Central memory CD4-positive, alpha-beta T cell (primary cell): ENCODE measurements around the gene KCNQ2.
A peak's percentile ranks its signal among the peaks of the same experiment; 100 is the strongest.
"Not testable (repeated sequence)": the region's sequence is repeated elsewhere in the genome, so short reads cannot be mapped to it uniquely, and the experiment has no call there.

Experiments
- DNase-seq: peaks from one replicate; pipeline ENCODE4 v3.0.0; 2022

The KCNQ2 gene

DNA sequence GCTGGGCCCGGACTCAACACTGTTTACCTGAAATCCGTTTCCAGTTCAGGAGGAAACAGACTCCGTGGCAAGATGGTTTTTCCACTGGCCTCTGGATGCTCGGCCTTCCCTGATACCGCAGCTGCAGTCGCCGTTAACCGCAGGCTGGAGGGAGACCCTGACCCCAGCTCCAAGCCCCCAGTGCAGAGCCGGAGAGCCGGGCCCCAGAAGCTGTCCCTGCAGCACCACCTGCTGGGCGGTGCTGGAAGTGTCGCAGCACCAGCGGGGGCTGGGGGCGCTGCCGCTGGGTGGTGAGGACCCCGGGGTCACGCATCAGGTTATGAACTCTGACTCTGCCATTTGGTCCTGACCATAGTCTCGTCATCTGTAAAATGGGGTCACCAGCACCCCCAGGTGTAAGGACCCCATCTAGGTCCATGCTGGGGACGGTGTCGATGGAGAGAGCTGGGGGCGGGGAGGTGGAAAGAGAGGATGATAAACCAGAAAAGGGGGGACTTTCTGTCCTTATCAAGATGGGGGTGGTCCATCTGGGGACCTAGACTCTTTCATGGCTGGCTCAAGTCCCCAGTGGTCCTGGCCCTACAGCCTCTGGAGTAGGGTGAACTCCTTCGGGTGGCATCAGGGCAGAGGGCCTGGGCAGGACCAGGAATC is 90.5 kb downstream of the KCNQ2 start:
- peak; percentile 19 for DNase-seq

DNA sequence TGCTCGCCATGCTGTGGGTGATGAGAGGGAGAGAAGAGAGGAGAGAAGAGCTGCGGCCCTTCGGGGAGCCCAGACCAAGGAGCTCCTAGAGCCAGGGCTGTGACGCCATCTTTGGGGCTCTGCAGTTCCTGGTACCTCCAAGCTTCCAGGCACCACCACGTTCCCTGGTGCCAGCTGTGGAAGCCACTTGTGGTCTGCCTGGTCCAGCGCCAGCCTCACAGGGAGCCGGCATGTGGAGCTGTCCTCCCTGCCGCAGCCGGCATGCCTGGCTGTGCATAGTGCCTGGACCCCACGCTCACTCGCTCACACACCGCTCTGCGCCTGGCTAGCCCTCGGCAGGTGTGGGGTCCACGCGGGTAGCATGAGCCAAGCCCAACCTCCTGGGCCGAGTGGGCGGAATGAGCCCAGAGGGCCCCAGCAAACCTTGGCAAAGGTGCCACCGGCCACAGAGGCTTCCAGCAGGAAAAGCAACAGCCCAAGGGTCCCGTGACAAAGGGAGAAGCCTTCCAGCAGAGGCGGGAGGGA is 92.0 kb downstream of the KCNQ2 start:
- DNase-seq: no peak

DNA sequence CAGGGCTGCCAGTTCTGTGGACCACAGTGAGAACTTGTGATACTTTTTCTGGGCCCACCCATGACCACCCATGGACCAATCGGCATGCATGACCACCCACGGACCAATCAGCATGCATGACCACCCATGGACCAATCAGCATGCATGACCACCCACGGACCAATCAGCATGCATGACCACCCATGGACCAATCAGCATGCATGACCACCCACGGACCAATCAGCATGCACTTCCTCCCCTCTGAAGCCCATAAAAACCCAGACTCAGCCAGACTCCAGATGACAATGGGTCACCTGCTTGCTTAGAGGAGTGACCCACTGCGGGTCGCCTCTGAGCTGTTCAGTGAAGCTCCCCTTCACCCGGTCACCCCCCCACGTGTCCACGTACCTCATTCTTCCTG is 92.6 kb downstream of the KCNQ2 start:
- not testable (repeated sequence) for DNase-seq

DNA sequence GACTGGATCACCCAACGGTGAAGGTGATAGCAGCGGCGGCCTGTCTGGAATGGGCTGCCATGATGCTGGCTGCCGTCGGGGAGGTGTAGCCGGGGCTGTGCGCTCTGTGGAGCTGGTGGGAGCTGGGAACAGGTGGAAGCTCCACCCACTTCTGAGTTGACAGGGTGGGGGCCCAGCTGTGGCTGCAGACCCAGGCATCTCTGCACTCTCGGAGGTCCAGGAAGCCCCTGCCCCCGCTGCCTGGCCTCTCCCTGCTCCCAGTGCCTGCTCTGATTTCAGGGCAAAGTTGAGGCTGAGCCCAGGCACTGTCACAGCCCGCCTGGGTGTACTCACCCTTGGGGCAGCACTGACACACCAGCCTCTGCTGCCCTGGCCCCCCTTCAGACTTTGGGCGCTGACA is 93.2 kb downstream of the KCNQ2 start:
- DNase-seq: no peak

DNA sequence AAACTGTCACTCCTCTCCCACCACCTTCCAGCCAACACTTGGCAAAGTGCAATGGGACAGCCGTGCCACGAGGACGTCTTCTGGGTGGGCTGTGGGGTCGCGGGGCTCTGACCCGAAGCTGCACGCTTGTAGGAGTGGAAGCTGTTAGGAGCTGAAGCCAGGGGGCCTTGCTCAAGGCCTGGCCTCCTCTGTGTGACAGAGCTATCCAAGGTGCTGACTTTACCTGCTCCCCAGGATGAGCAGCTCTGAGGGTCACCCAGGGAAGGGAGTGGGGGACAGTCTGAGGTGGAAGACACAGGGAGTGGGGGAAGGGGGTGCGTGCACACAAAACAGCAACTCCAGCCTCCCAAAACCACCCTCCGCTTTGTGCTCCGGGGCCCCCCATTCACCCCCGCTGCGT is 93.8 kb downstream of the KCNQ2 start:
- no peak for DNase-seq

DNA sequence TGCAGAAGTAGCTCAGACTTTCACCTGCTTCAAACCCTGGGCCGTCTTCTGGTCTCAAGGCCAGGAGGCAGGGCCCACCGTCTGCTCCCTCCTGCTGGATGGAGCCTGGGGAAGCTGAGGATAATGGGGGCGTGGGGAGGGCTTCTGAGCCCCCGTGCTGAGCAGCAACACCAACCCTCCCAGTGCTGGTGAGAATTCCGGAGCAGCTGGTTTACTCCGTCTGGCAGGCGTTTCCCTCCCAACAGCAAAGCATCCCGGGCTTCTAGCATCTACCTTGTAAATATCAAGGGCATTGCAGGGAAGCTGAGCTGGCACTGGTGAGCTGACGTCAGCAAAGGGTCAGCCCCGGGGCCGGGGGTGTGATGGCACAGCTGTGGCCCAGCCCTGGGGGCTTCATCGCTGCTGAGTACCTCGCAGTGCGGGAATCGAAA is 94.5 kb downstream of the KCNQ2 start:
- no peak for DNase-seq

DNA sequence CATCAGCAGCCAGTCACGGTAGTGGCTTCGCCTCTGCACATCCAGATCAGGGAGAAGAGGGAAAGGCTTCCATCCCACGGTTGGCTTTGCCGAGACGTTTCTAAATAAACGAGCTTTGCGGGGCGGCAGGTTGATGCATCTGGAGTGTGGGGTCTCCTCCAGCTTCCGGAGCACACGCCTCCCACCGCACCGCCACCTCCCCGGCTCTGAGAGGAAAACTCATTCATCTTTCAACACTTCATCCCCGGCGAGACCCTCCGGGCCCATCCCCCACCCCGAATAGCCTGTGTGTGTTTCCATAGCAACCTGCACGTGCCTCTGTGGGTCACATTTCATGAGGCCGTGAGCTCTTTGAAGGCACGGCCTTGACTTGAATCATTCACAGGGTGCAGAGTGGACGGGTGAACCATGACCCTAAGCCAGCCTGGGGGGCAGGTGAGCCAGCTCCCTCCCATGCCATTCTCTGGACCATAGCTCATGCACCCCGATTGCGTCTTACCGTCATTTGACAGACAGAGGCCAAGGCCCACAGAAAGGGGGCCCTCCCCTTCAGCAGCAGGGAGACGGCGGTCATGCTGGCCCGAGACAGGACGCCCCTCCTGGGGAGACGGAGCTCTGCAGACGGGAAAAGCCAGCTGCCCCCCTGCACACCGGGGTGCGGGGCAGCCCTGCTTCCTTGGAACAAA is 95.1 kb downstream of the KCNQ2 start:
- no peak for DNase-seq

DNA sequence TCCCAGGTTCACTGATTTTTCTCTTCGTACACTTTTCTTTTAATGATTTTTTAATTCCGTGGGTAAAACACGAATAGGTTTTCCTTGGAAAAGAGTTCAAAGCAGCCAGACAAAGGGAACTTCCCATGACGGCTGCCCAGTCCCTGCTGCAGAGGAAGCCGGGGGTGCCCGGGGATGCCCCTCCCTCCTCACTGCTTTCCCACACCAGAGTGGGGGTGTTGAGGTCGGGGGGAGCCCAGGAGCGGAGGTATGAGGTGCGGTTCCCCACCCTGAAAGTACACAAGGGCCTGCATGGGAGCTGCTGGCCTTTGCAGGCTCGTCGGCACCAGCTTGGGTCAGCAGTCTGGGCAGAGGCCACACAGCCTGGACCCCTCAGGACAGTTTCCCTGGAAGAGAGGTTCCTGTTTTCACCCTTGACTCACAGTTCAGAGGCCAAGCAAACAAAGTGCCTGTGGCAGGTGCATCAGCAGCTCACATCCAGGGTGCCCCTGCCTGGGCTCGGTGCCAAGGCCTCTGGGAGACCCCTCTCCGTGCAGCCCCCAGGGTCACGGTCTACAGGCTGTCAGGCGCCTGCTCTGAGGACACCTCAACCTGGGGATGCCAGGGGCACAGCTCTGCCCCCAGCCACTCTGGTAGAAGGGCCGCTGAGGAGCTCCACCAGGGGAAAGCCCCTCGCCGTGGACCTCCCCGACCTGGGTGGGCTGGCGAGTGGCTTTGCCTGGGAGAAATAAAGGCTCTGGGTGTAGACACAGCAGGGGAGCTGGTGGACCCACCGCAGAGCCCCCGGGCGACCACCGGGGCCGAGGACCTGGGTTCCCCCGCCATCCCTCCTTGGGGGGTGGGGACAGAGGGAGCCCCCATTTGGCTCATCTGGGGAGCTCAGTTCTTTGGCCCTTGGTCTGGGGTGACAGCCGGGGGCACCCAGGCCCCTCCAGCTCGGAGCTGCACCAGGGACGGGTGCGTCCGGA is 95.9 kb downstream of the KCNQ2 start:
- no peak for DNase-seq

DNA sequence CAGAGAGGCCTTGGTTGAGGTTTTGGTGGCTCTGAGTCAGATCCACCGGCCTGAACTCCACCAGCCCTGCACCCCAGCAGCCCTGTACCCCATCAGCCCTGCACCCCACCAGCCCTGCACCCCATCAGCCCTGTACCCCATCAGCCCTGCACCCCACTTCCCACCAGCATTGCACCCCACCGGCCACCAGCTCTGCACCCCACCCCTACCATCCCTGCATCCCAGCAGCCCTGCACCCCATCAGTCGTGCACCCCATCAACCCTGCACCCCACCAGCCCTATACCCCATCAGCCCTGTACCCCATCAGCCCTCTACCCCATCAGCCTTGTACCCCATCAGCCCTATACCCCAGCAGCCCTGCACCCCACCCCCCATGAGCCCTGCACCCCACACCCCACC is 97.0 kb downstream of the KCNQ2 start:
- DNase-seq: no peak

DNA sequence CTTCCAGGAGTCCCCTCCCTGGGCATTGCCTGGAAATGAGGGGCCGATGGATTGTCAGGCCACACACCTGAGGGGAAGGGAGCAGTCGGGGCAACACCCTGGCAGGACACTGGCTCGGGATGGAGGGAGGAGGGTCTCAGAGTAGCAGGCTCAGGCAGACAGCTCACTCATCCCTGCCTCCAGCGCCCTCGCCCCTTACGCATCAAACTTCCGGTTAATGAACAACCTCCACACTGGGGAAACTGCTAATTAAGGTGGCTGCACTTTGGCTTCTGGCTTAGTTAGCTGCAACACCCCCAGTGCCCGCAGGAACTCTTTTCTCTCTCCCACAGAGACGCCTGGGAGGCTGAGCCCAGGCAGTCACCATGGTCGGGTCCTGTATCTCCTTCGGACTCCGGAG is 98.0 kb downstream of the KCNQ2 start:
- no peak for DNase-seq

DNA sequence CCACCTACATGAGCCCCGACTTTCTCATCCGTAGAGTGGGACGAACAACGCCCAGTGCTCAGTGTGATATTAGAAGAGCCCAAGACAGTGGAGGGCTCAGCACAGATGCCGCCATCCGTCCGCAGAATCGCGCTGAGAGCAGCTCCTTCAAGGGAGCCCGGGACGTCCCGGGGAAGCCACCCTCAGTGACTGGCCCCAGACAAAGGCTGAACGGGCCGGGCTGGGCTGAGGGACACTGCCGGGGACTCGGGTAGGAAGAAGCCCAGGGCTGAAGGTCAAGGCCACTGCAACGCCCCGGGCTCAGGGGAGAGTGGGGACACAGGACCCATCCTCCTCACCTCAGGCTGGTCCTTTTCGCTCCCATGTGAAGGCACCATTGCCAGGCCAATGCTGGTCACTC is 98.5 kb downstream of the KCNQ2 start:
- DNase-seq: no peak

DNA sequence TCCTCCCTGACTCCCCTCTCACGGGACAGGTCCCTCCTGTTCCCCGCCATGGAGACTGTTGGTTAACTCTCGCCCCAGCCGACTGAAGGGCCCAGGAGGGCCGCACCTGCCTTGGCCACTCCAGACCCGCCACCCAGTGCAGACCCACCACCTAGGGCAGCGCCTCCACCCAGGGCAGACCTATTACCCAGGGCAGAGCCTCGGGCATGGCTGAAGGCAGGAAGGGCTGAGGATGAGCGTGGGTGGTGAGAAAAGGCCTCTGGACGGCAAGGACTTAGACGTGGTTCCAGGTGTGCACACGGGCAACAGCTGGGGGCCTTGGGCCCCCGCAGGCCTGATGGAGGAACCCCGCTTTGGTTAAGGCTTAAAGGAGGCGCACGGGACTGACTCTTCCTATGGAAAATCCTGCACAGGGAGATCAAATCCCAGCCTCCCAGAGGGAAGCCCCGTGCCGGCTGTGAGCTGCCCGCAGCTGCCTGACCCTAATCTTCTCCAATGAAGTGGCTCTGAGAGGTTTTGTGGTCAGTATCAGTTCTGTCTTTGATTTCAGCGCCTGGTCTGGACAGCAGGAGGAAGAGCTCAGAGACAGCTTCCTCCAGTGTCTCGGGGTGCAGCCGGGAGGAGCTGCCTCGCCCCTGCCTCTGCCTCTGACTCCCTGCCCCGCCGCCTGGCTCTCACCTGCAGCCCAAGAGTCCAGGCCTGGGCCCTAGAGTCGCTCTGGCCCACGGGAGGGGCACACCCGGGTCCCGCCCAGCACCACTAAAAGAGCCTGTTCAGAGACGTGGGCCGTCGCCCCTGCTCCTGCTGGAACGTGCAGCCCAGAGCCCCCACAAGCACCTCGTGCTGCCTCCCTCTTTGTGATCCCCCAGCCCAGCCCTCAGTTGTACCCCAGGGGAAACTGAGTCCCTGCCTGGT is 99.2 kb downstream of the KCNQ2 start:
- DNase-seq: no peak

DNA sequence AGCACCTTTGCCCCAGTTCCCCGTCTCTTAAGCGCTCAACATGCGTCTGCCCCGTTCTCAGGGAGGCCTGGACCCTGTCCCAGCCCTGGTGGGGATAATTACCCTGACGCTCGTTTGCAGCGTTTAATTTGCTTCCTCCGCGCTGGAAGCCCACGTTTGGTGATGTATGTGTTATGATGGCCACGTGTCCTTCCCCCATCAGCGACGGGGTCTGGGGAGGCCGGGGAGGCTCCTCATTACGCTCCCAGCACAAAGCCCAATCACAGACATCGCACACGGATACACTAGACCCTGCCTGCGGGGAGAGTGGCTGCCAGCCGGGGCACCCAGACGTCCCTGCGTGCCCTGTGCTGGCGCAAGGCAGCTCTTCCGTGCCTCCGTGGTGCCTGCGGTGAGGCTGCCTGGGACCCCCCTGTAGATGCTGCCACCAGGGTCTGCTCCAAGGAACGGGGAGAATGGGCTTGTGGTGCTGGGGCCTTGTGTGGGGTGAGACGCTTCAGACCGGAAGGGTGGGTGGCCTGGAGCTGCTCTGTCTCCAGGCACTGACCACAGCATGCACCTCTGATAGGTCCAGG is 101.1 kb downstream of the KCNQ2 start:
- no peak for DNase-seq

DNA sequence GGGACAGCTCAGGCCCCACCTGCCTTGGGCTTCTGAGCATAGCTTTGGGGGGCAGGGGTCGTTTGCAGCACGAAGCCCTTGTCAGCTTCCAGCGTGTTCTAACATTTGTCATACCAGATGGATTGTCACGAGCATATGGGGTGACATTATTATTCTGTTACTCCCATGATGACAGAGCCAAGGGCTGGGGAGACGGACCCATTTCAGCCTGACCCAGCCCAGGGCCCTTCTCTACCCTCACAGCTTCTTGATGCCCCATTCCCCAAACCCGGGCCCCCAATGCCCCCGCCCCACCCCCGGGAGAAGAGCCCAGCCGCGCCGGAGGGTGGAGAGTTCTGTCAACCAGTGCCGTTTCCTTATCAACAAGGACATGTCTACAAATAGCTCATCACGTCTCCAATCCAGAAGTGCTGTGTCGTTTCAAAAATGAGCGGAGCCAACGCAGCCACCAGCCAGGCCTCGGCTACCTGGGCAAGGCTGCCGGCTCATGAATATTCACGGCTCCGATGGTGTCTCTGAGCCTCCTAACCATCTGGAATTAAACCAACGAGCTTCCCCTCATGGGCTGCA is 101.8 kb downstream of the KCNQ2 start:
- no peak for DNase-seq

DNA sequence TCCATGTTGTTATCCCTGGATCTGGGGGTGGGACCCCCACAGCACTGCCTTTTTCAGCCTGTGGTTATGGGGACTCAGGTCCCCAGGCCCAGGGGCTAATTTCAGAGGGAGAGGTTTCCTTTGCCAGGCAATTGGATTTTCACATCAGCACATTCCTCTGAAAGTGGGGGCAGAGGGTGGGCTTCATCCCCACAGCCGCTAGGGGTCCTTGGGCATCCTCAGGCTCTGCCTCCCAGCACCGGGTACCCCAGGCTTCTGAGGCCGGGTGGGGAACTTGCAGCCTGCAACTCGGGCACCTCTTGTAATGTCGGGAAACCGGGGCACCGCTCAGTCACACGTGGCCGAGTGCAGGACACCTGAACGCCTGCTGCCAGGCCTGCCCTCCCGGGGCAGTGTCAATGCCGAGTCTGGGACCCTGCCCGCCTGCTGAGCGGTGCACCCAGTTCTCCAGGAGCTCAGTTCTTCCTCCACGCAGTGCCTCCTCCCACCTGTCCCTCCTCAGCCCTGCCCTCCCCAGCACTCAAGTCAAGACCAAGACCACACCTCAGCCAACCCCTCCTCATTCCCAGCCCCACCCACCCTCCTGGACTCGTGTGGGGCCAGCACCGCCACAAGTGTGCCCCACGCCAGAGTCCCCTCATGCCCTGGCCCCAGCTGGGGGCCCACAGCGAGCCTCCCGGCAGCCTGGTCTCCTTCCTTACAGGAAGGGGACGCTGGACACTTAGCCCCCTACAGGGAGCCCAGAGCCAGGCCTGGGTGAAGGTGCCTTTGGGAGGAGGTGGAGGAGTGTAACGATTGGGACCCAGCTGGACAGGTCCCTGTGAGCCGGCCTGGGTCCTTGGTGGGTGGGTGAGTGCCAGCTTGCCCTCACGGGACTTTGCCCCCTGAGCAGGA is 102.5 kb downstream of the KCNQ2 start:
- DNase-seq: no peak

DNA sequence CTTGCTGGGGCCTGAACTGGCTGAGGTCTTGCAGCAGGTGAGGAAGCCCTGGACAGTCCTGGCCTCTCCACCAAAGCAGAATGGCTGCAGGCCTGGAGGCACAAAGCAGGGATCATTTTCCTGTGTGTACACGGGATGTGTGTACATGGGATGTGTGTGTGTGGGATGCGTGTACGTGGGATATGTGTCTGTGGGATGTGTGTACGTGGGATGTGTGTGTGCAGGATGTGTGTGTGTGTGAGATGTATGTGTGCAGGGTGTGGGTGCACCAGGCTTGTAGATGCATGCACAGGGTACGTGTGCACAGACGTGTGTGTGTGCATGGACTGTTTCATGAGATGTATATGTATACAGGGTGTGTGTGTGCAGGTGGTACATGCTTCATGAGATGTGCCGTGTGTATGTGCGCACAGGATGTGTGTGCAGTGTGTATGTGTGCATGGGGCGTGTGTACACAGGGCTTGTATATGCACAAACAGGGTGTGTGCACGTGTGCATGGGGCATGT is 103.4 kb downstream of the KCNQ2 start:
- no peak for DNase-seq

DNA sequence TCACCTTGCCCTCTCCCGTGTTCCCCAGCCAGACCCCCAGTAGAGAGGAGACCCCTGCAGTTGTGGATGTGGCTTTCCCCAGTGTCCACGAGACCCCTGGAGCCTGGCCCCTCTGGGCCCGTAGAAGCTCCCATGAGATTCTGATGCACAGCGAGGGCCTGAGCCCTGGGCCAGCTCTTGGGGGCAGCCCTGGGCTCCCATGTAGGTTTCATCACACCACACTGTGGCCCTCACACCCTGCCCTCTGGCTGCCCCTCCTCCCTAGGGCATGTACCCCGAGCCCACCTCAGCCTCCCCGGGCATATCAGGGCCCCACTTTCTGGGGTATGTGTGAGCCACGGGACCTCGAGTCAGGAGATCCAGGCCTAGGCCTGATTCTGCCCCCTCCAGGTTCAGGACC is 104.3 kb downstream of the KCNQ2 start:
- no peak for DNase-seq

DNA sequence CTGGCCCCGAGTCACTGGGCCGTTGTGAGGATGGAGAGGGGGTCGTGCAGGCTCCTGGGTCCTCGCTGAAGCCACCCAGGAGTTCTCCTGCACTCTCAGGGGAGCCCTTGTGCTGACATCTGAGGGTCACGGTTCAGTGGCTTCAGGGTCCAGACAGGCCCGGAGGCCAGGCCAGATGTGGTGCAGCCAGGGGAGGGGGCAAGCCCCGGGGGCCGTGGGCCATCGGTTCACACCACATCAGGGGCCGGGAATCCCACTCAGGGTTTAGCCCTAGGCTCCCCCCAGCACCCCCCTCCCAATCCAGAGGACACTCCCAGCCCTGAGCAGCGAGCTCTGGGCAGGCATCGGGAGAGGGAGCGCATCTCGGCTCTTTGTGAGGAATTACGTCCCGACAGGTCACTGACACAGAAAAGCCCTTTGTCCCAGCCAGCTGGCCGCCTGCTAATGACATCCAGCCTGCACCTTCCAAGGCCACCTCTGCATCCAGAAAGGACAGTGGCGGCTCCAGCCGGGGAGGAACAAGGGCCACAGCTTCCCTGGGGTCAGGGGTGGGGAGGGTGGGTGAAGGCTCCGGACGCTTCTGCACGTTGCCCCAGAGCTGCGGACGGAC is 104.9 kb downstream of the KCNQ2 start:
- DNase-seq: no peak
